Left colon (tissue), 2 donors: Measurements from ENCODE around the gene ZNF184. TPM values are rescaled to one million over a fixed set of nuclear protein-coding genes. Genes with fewer than 3 reads are reported as not detected.

Experiments used
- ATAC-seq: fragments of 200-7000 bp; cut with Tn5 transposase; one replicate; pipeline ENCODE4 v1.9.1; 2020; ENCODE audit warnings: mild to moderate bottlenecking, moderate library complexity
- DNase-seq, 2 donors: peaks; one replicate each; pipeline ENCODE4 v3.0.0-alpha.2; 2020
- intact Hi-C, 2 donors: fragments of 100-400 bp; cut with DNase I in 1 of 2; cut with micrococcal nuclease in 1 of 2; formaldehyde crosslinking; loops; one replicate each; pipeline versions ENCODE4 v1.11.2 to v1.14.0; 2022; cut with DNase I, micrococcal nuclease
- total RNA-seq, 2 donors: library from RNA; stranded (reverse); fragmentation: NEBNext Ultra II Directional; extraction: Animal tissue kit (Norgen Biotek cat#: 25700); gene quantifications; one replicate each; pipeline ENCODE4 v1.2.1, GENCODE V29; 2021
- donor health status: DM: no; HTN: no; CAD: no.
- donor health status: DM: yes; HTN: yes; CAD: no.

ZNF184 gene
- total RNA-seq, 2 donors from 2014 or later, result 5.8 to 6.5 TPM

DNA sequence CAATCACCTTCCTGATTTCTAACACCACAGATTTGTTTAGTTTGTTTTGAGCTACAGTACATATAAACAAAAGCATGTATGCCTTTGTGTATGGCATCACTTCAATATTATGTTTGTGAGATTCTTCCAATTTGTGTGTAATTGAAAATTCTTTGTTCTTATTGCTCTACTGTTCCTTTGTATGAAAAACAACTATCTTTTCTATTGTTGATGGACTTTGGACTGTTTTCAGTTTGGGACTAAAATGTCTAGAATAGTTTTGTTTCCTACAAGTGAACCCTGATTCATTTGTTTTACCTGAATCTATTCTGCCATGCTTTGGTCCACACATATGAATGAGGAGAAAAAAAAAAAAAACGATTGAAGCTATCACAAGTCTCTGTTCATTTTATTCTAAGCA is 21.2 kb upstream of the ZNF184 start:
- intact Hi-C loops, result no loop called here
- ATAC-seq (no peak), DNase-seq (no peak)

DNA sequence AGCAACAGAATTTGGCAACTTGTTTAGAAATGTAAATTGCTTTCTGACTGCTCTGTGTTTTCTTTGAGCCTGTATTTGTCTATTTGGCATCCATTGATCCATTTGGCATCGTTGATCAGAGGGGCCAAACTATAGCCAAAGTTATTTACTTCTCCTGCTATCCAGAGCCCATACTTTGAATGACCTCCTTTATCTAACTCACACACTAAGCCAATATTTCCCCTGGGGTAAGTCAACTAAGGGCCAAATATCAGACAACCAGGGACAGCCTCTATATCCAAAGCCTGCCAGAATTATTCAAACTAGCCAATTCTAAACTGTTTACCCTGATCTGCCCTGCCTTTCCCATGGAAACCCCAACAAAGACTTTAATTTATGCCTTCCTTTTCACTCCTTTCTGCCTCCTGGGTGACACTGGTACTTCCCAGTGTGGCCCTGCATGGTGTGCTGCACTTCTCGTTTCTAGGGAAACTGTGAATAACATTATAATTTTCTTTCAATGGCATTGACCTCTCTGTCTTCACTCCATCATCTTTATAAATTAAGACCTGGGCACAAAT is 19.8 kb upstream of the ZNF184 start:
- intact Hi-C loops, result no loop called here
- ATAC-seq (no peak), DNase-seq (no peak)

- intact Hi-C loops, result loop anchor here in 1 of 2 donors (10.0 kb wide), 1 partner anchor 415 kb away; a partner anchor contains a TSS
- peak; percentile 69 to 73 for DNase-seq
- ATAC-seq, result peak; percentile 85
These were observed 6.6 kb upstream of the ZNF184 start for GRCh38 chr6:27479319-27480182.

DNA sequence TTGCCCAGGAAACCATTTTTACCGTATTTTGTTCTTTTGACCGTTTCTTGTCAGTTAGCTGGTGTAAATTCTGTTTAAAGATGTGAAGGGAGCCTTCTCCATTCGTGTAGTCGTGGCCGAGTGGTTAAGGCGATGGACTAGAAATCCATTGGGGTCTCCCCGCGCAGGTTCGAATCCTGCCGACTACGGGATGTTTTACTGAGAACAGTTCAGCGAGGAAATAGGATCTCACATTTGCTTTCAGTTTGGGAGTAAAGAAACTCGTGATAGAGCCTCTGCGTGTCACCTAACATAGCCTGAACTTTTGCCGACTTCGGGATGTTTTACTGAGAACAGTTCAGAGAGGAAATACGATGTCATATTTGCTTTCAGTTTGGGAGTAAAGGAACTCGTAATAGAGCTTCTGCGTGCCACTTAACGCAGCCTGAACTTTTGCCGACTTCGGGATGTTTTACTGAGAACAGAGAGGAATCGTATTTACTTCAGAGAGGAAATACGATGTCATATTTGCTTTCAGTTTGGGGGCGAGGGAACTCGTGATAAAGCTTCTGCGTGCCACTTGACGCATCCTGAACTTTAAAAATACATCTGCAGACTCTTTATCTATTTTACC is 5.9 kb upstream of the ZNF184 start:
- intact Hi-C loops, result loop anchor here in 1 of 2 donors (10.0 kb wide), 1 partner anchor 416 kb away; a partner anchor contains a TSS
- DNase-seq (peak; percentile 91), ATAC-seq (peak; percentile 84)

- no peak for DNase-seq
- peak; percentile 5 for ATAC-seq
- intact Hi-C loops, result loop anchor here in 1 of 2 donors (10.0 kb wide), 1 partner anchor 417 kb away; a partner anchor contains a TSS
These were observed 5.3 kb upstream of the ZNF184 start for GRCh38 chr6:27478141-27478705.

- DNase-seq, result no peak
- intact Hi-C loops, result loop anchor here in 1 of 2 donors (10.0 kb wide), 1 partner anchor 417 kb away; a partner anchor contains a TSS
- ATAC-seq, result no peak
These were observed 4.6 kb upstream of the ZNF184 start for GRCh38 chr6:27477318-27478013.

- ATAC-seq (no peak), DNase-seq (no peak)
- intact Hi-C loops, result loop anchor here in 1 of 2 donors (10.0 kb wide), 1 partner anchor 419 kb away; a partner anchor contains a TSS
These were observed 3.2 kb upstream of the ZNF184 start for GRCh38 chr6:27476090-27476489.

DNA sequence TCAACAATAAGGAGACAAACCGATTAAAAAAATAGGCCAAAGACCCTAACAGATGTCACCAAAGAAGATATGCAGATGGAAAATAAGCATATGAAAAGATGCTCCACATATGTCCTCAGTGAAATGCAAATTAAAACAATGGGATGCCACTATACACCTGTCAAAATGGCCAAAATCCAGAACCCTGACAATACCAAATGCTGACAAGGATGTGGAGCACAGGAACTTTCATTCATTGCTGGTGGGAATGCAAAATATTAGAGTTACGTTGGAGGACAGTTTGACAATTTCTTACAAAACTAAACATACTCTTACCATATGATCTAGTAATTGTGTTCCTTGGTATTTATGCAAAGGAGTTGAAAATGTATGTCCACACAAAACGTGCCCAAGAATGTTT is 1.8 kb upstream of the ZNF184 start:
- intact Hi-C loops, result loop anchor here in 1 of 2 donors (10.0 kb wide), 1 partner anchor 420 kb away; a partner anchor contains a TSS
- ATAC-seq, result no peak

DNA sequence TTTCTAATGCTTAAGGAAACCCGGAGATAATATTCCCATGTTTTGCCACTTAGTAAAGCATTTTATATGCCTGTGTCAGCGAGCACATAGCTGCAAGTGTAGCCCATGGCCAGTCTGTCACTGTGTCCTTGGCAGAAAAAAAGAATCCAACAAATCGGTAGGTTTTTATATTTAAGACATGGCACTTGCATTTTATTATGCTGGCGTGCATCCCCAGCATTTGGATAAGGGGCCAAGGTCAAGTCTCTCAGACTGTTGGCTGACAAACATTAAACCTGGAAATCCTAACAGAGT is 1.2 kb upstream of the ZNF184 start:
- DNase-seq (no peak), ATAC-seq (no peak)
- intact Hi-C loops, result loop anchor here in 1 of 2 donors (10.0 kb wide), 1 partner anchor 421 kb away; a partner anchor contains a TSS

More for the DNA sequence above, 1.8 kb upstream of the ZNF184 start:
- DNase-seq, result no peak

GRCh38 chr6:27472182-27472616 is 706 bp downstream of the ZNF184 start:
- DNase-seq (peak; percentile 75 to 82), ATAC-seq (peak; percentile 48)
- intact Hi-C loops, result loop anchor here in 1 of 2 donors (10.0 kb wide), 1 partner anchor 423 kb away; a partner anchor contains a TSS

DNA sequence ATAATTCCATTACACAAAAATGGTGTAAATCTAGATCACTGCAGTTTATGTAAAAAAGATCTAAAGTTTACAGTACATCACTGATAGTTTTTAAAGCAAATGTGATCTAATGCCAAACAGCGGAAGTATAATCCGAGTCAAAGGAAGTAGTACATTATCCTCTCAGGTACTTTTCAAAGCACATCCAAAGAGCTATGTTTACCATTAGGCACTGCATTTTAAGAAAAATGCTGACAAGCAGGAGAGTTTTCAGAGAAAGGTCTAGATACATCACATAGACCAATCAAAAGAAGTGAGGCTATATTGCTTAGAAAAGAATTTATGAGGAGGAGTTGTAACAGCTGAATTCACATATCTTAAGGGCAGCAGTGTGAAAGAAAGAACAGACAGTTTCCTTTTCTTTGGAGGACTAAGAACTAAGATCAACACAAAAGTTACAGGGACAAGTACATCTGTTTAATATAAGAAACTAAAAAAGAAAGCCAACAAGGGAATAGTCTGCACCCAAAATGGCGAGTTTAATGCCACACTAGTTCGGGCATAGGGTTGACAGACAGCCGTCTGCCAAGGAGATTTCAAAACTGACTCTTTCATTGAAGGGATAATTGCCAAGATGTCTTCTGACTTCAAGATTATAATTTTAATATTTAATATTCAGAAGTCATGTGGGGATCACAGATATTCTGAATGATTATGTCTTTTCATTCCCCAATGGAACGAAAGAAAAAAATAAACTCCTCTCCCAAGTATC is 1.4 kb downstream of the ZNF184 start:
- intact Hi-C loops, result loop anchor here in 1 of 2 donors (10.0 kb wide), 1 partner anchor 423 kb away; a partner anchor contains a TSS
- ATAC-seq (no peak), DNase-seq (no peak)

- DNase-seq (no peak), ATAC-seq (no peak)
- intact Hi-C loops, result loop anchor here in 1 of 2 donors (10.0 kb wide), 1 partner anchor 425 kb away; a partner anchor contains a TSS
These were observed 2.9 kb downstream of the ZNF184 start for GRCh38 chr6:27470023-27470422.

DNA sequence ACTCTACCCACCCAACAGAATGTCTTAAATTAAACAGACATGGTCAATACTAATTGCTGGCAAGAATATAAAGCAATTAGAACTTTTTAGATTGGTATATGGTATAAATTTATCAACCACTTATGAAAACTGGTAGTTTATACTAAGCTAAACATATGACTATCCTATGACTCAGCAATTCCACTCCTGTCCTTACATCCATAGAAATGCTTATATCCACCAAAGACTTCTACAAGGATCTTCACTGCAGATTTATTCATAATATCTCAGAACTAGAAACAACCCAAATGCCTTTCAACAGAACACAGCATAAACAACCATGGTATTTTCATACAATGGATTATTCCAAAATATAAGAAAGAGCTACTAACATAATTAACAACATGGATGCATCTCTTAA is 4.6 kb downstream of the ZNF184 start:
- intact Hi-C loops, result loop anchor here in 1 of 2 donors (10.0 kb wide), 1 partner anchor 94 kb away; no protein-coding TSS in a partner anchor
- ATAC-seq (no peak), DNase-seq (no peak)

DNA sequence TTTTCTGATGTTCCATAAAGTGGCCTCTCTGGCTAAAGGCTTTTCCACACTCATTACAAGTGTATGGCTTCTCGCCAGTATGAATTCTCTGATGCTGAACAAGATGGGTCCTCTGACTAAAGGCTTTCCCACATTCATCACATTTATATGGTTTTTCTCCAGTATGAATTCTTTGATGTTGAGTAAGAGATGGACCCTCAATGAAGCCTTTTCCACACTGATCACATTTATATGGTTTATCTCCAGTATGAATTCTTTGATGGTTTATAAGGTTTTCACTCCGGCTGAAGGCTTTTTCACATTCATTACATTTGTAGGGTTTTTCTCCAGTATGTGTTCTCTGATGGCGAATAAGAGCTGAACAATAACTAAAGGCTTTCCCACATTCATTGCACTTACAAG is 20.4 kb downstream of the ZNF184 start:
- DNase-seq (no peak), ATAC-seq (no peak)
- intact Hi-C loops, result no loop called here

- no peak for DNase-seq
- intact Hi-C loops, result no loop called here
These were observed 21.1 kb downstream of the ZNF184 start for GRCh38 chr6:27451660-27452390.

DNA sequence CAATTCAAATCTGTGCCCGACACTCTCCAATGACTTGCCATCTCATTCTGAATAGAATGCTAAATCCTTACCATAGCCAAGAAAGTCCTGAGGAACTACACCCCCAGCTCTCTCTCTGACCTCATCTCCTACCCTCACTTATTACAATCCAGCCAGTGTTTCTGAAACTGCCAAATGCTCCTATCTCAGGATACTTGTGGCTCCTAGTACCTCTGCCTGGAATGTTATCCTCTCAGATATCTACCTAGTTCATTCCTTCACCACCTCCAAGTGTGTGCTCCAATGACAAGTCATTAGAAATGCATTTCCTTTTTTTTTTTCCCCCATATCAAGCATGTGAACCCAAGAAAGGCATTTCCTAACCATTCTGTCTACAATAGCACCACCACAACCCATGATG is 24.4 kb downstream of the ZNF184 start:
- intact Hi-C loops, result no loop called here
- ATAC-seq (no peak), DNase-seq (no peak)

More at GRCh38 chr6:27451660-27452390, 21.1 kb downstream of the ZNF184 start:
- ATAC-seq, result no peak

DNA sequence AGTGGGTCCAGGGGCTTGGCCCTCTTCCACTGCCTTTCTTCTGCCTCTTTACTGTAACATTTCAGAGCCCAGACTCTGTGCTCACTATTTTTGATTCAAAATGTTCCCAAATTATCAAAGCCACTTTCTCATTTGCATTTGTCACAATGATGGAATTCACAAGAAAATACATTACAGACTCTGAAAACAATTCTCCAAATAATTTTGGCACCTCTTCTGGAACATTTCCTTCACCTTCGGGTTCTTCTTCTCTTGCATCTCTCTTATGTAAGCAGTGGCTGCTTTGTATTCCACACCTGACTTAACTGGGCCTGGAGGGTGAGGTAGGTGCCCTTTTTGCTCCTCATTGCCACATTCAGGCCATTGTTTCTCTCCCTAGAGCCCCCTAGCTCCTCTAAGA is 30.0 kb downstream of the ZNF184 start:
- intact Hi-C loops, result no loop called here
- DNase-seq, result no peak

More for the DNA sequence above, 30.0 kb downstream of the ZNF184 start:
- ATAC-seq, result no peak
